ENCODE measurements around the gene ASB16. TPM values are rescaled to one million over a fixed set of nuclear protein-coding genes. Genes with fewer than 3 reads are reported as not detected.

The ASB16 gene
- total and polyA plus RNA-seq, 9 of the 15 experiments (the other 6 are each of a cell fraction or from before 2014, with no cell fraction given) = 0.03 to 0.07 TPM; not detected in 7

GRCh38 chr17:44202756-44203155 lies 32.3 kb downstream of the ASB16 start:
- no peaks in the 10 kb centered on the region for H3K9me1 ChIP-seq (ENCODE audit: control insufficient read depth, insufficient read depth, low read length)
- no peak overlapping the region; the same call in 2 of the 3 replicates for H3K27ac ChIP-seq (ENCODE audit: extremely low read depth, low read depth, low read length)
- no peak overlapping the region for H3K4me3 ChIP-seq
- H3K27me3 ChIP-seq (ENCODE audit: control insufficient read depth in 2 of 2, insufficient read depth in 2 of 2, low read length in 2 of 2) = no peaks in the 10 kb centered on the region
- H2AFZ ChIP-seq (ENCODE audit: low read depth, low read length) = no peak overlapping the region
- H3K36me3 ChIP-seq (ENCODE audit: control insufficient read depth, insufficient read depth, low read length) = peaks cover 16% of the 10 kb centered on the region; the same call in 2 of the 3 replicates
- peaks cover 14% of the 10 kb centered on the region for H3K79me2 ChIP-seq (ENCODE audit: control insufficient read depth, insufficient read depth, low read length)
- peaks cover 36 to 40% of the 10 kb centered on the region in 2 experiments for H3K4me1 ChIP-seq (replicated peaks in 1 of 2; ENCODE audit: control insufficient read depth in 2 of 2, insufficient read depth in 2 of 2, low read length in 2 of 2)
- no peak overlapping the region for H3K4me2 ChIP-seq (ENCODE audit: insufficient read depth, low read length)
- DNase-seq (ENCODE audit: extremely low read depth in 1 of 4, low spot score in 3 of 4) (no peak), ATAC-seq (no peak), FAIRE-seq (no peak)
- H3K9ac ChIP-seq (ENCODE audit: insufficient read depth in 1 of 2, low read depth in 2 of 2, low read length in 2 of 2) = peak overlapping the region in 1 of 2 experiments; percentile 45; a peak in 1 of 4 replicates
- 71% methylated on average over 4 of the region's 4 CpGs for WGBS (ENCODE audit: insufficient coverage, low coverage, missing lambda C conversion rate)
- CTCF ChIA-PET (ENCODE audit: low intra/inter-chr PET ratio) = interaction anchor here (1.5 kb wide), 1 partner anchor 129 kb away, joined by 4 read pairs; no protein-coding TSS in a partner anchor
- H3K9me3 ChIP-seq (replicated peaks; ENCODE audit: control insufficient read depth, insufficient read depth, low read depth, low read length) = no peaks in the 10 kb centered on the region
- in situ Hi-C loops (cut with MboI) (loop anchor here (5.0 kb wide), 1 partner anchor 315 kb away; no protein-coding TSS in a partner anchor), intact Hi-C loops (cut with micrococcal nuclease) (no loop called here)
- TF ChIP-seq CCNT2 (IDR thresholded peaks at IDR 0.05; ENCODE audit: borderline replicate concordance, extremely low read depth, insufficient read length, low read depth, low read length) = no peak
- no peak for TF ChIP-seq ATF1 (CRISPR knock-in tag; IDR thresholded peaks at IDR 0.05)
- no peak for TF ChIP-seq ATF1 (tag; IDR thresholded peaks at IDR 0.05)
- POLR2A ChIA-PET = interaction anchor here (1.2 to 2.3 kb wide), 2 partner anchors 11 kb away, joined by 4 to 11 read pairs; no protein-coding TSS in a partner anchor
- no TSS peak for BruUV-seq (replicated peaks)
- no peaks in the 10 kb centered on the region; the same call in 1 of the 2 replicates for H4K20me1 ChIP-seq (replicated peaks; ENCODE audit: control insufficient read depth, insufficient read depth, low read length)

- ATAC-seq (peak; percentile 8; the same call in 2 of the 3 replicates), FAIRE-seq (peak; percentile 67), DNase-seq (ENCODE audit: extremely low read depth in 1 of 4, low spot score in 3 of 4) (peak; percentile 41 to 77 (median 55))
- 26% methylated on average over 9 of the region's 9 CpGs for WGBS (ENCODE audit: insufficient coverage, low coverage, missing lambda C conversion rate)
- intact Hi-C loops (cut with micrococcal nuclease) = no loop called here
- Histone ChIP-seq H3K4me2 (ENCODE audit: insufficient read depth, low read length) (peak overlapping the region; percentile 22; the same call in 1 of the 2 replicates), H3K4me1 (replicated peaks in 1 of 2; ENCODE audit: control insufficient read depth in 2 of 2, insufficient read depth in 2 of 2, low read length in 2 of 2) (peaks cover 30 to 31% of the 10 kb centered on the region in 2 experiments), H3K9me3 (replicated peaks; ENCODE audit: control insufficient read depth, insufficient read depth, low read depth, low read length) (no peaks in the 10 kb centered on the region), H3K27ac (ENCODE audit: extremely low read depth, low read depth, low read length) (peak overlapping the region; percentile 14; the same call in 1 of the 3 replicates), H3K79me2 (ENCODE audit: control insufficient read depth, insufficient read depth, low read length) (peaks cover 2% of the 10 kb centered on the region; the same call in 2 of the 3 replicates), H3K27me3 (ENCODE audit: control insufficient read depth in 2 of 2, insufficient read depth in 2 of 2, low read length in 2 of 2) (no peaks in the 10 kb centered on the region), H3K36me3 (ENCODE audit: control insufficient read depth, insufficient read depth, low read length) (peaks cover 24% of the 10 kb centered on the region), H4K20me1 (replicated peaks; ENCODE audit: control insufficient read depth, insufficient read depth, low read length) (no peaks in the 10 kb centered on the region; the same call in 1 of the 2 replicates), H3K9ac (ENCODE audit: insufficient read depth in 1 of 2, low read depth in 2 of 2, low read length in 2 of 2) (no peak overlapping the region), H3K4me3 (no peak overlapping the region), H2AFZ (ENCODE audit: low read depth, low read length) (no peak overlapping the region), H3K9me1 (ENCODE audit: control insufficient read depth, insufficient read depth, low read length) (no peaks in the 10 kb centered on the region)
- ChIA-PET POLR2A (interaction anchor here (0.6 to 2.3 kb wide), 7 partner anchors 10 to 172 kb away, joined by 3 to 11 read pairs (median 4); partner anchors contain the start of gene TMUB2), CTCF (ENCODE audit: low intra/inter-chr PET ratio) (interaction anchor here (1.5 kb wide), 1 partner anchor 127 kb away, joined by 4 read pairs; no protein-coding TSS in a partner anchor)
- BruUV-seq (replicated peaks) = no TSS peak
- in situ Hi-C loops (cut with MboI) = loop anchor here (5.0 kb wide), 1 partner anchor 313 kb away; no protein-coding TSS in a partner anchor
- TF ChIP-seq PRMT5 (CRISPR knock-in tag; IDR thresholded peaks at IDR 0.05) (no peak), MYBL2 (IDR thresholded peaks at IDR 0.05; ENCODE audit: low read depth) (no peak), MYBL2 (CRISPR knock-in tag; IDR thresholded peaks at IDR 0.05; ENCODE audit: borderline replicate concordance) (no peak), TEAD4 (IDR thresholded peaks at IDR 0.05; ENCODE audit: low read length) (peak; percentile 5; the same call in 1 of the 2 replicates), TEAD4 (CRISPR knock-in tag; IDR thresholded peaks at IDR 0.05; ENCODE audit: borderline replicate concordance) (no peak), SMARCC2 (IDR thresholded peaks at IDR 0.05; ENCODE audit: low read depth) (no peak), ARNT (IDR thresholded peaks at IDR 0.05) (0 out of 4 replicates have a peak, but pooled peaks have one; percentile 8 to 53), ETV1 (tag; conservative IDR thresholded peaks at IDR 0.05; ENCODE audit: low read depth) (peak; percentile 35; the same call in 1 of the 2 replicates), BCOR (IDR thresholded peaks at IDR 0.05) (no peak), RUNX1 (IDR thresholded peaks at IDR 0.05; ENCODE audit: low read depth) (no peak), SMC3 (conservative IDR thresholded peaks at IDR 0.05; ENCODE audit: insufficient read depth, low read depth, low read length) (0 out of 2 replicates have a peak, but pooled peaks have one; percentile 29), USF2 (CRISPR knock-in tag; IDR thresholded peaks at IDR 0.05) (no peak)
Measured at GRCh38 chr17:44203731-44204440, 33.4 kb downstream of the ASB16 start.
